Endodermal cell (in vitro differentiated cells): ENCODE data around the gene CEP68. TPM values are rescaled to one million over a fixed set of nuclear protein-coding genes. Genes with fewer than 3 reads are reported as not detected.

Experiments used
- DNase-seq: peaks from one replicate; pipeline ENCODE4 v3.0.0-alpha.2; 2017
- H3K27ac ChIP-seq: 2 replicates; pipeline ENCODE4 v1.5.1; 2013; ENCODE audit warnings: mild to moderate bottlenecking, low read depth, low read length, moderate library complexity
- H3K27me3 ChIP-seq: 2 replicates; pipeline ENCODE4 v1.6.1; 2013; ENCODE audit warnings: mild to moderate bottlenecking, low read length, moderate library complexity; ENCODE audit not compliant: insufficient read depth, control insufficient read depth, poor library complexity, severe bottlenecking
- H3K36me3 ChIP-seq: 2 replicates; pipeline ENCODE4 v1.7.0; 2013; ENCODE audit warnings: mild to moderate bottlenecking, low read length, moderate library complexity; ENCODE audit not compliant: control insufficient read depth, insufficient read depth
- H3K4me1 ChIP-seq: one replicate; pipeline ENCODE4 v1.7.0; 2013; ENCODE audit warnings: low read length; ENCODE audit not compliant: control insufficient read depth, insufficient read depth
- H3K4me3 ChIP-seq: 2 replicates; pipeline ENCODE4 v1.5.1; 2013; ENCODE audit warnings: mild to moderate bottlenecking, low read length, moderate library complexity
- H3K9ac ChIP-seq: 2 replicates; pipeline ENCODE4 v1.6.1; 2013; ENCODE audit warnings: mild to moderate bottlenecking, low read length, moderate library complexity; ENCODE audit not compliant: poor library complexity, severe bottlenecking; ENCODE audit errors: extremely low read depth
- H3K9me3 ChIP-seq: 2 replicates; pipeline ENCODE4 v1.6.1; 2013; ENCODE audit warnings: mild to moderate bottlenecking, low read length, moderate library complexity; ENCODE audit not compliant: control insufficient read depth
- H3K27ac Mint-ChIP-seq: 2 replicates; pipeline ENCODE4 v1.8.0; 2020; ENCODE audit warnings: mixed read lengths
- H3K27me3 Mint-ChIP-seq: 2 replicates; pipeline ENCODE4 v1.8.0; 2021; ENCODE audit warnings: mild to moderate bottlenecking, mixed read lengths; ENCODE audit not compliant: insufficient read depth
- H3K36me3 Mint-ChIP-seq: 2 replicates; pipeline ENCODE4 v1.8.0; 2020; ENCODE audit warnings: low read depth, mixed read lengths
- H3K4me1 Mint-ChIP-seq: 2 replicates; pipeline ENCODE4 v1.8.0; 2020; ENCODE audit warnings: mixed read lengths
- H3K4me3 Mint-ChIP-seq: 2 replicates; pipeline ENCODE4 v1.8.0; 2020; ENCODE audit warnings: mild to moderate bottlenecking, moderate library complexity, mixed read lengths
- H3K9me3 Mint-ChIP-seq: 2 replicates; pipeline ENCODE4 v1.8.0; 2020; ENCODE audit warnings: mild to moderate bottlenecking, mixed read lengths
- WGBS, 2 experiments: methylation state at CpG; one replicate each; pipeline versions ENCODE4 v1.1.5 to v1.1.7; 2013; ENCODE audit warnings: missing lambda C conversion rate in 2 of 2, mixed read lengths in 1 of 2; ENCODE audit not compliant: insufficient coverage in 1 of 2, insufficient read length in 1 of 2; 5-methylcytosine and 5-hydroxymethylcytosine counted together
- total RNA-seq, 2 donors: library from RNA; stranded (reverse); fragmentation: NEBNext Ultra II Directional in 1 of 2; extraction: Animal tissue kit (Norgen Biotek cat#: 25700) in 1 of 2; gene quantifications; 2 replicates in 1 of 2; 3 replicates in 1 of 2; pipeline ENCODE4 v1.2.1, GENCODE V29; 2021
- TF ChIP-seq, protein P1 (sequence below): fragments of 200-600 bp; sonication (generic); conservative IDR thresholded peaks from 2 replicates; pipeline ENCODE4 v1.5.0; 2021; ENCODE audit warnings: antibody characterized with exemption, mild to moderate bottlenecking

The CEP68 gene
- total RNA-seq, 2 donors from 2014 or later, result 13.7 to 17.7 TPM

DNA sequence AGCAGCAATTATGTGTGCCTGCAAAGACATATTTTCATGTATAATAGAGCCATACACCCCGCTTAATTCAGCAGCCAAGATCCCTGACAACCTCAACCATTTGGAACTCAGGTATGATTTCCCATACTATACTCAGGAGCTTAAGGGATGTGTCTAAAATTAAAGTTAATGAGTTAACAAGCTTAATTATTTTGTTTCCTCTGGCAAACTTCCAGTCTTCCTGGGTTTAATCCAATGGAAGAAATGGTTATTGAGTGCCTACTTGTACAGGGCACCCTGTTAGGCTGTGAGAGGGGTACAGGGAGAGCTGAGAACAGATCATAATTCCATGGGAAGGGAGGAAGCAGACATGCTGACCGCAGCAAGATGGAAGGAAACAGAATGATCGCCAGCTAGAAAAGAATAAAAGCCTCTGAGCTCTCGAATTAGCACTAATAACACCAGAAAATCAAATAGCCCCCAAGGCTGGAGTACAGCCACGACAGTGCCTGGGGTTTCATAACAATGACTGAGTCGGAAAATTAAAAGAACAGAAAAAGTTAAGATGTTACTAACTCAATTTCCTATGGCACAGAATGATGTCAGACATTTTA, 20.8 kb upstream of the CEP68 start:
- Histone ChIP-seq H3K4me1 (no peaks in the 10 kb centered on the region), H3K4me3 (no peak overlapping the region), H3K9me3 (no peaks in the 10 kb centered on the region), H3K36me3 (no peaks in the 10 kb centered on the region), H3K27me3 (no peaks in the 10 kb centered on the region), H3K9ac (no peak overlapping the region), H3K27ac (no peak overlapping the region)
- H3K4me3 Mint-ChIP-seq, result no peak overlapping the region
- 91 to 94% methylated on average over 4 to 6 of the region's 6 CpGs for WGBS, 2 experiments
- TF ChIP-seq, protein P1, sequence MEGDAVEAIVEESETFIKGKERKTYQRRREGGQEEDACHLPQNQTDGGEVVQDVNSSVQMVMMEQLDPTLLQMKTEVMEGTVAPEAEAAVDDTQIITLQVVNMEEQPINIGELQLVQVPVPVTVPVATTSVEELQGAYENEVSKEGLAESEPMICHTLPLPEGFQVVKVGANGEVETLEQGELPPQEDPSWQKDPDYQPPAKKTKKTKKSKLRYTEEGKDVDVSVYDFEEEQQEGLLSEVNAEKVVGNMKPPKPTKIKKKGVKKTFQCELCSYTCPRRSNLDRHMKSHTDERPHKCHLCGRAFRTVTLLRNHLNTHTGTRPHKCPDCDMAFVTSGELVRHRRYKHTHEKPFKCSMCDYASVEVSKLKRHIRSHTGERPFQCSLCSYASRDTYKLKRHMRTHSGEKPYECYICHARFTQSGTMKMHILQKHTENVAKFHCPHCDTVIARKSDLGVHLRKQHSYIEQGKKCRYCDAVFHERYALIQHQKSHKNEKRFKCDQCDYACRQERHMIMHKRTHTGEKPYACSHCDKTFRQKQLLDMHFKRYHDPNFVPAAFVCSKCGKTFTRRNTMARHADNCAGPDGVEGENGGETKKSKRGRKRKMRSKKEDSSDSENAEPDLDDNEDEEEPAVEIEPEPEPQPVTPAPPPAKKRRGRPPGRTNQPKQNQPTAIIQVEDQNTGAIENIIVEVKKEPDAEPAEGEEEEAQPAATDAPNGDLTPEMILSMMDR, result no peak
- no peaks in the 10 kb centered on the region for H3K27me3 Mint-ChIP-seq
- no peak overlapping the region for H3K27ac Mint-ChIP-seq
- H3K9me3 Mint-ChIP-seq, result no peaks in the 10 kb centered on the region
- DNase-seq, result no peak
- peaks cover under 1% of the 10 kb centered on the region for H3K4me1 Mint-ChIP-seq
- peaks cover 21% of the 10 kb centered on the region for H3K36me3 Mint-ChIP-seq

DNA sequence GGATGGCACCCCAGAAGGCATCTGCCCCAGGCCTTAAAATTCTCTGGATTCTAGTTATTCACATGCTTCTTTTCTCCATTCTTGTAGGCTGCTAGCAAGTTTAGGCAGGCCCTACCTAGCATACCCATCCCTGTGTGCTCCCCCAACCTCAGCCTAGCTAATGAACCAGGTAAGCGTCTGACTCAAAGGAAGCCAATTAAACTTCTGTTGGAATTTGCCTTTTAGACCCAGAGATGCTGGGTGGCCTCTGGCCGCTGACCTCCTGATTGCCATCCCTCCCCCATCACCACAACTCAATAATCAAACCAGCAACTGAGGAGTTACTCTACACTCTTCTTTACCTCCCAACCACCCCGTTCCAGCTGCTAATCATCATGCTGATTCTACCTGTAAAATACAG, 19.0 kb upstream of the CEP68 start:
- H3K9ac ChIP-seq, result no peak overlapping the region
- TF ChIP-seq, protein P1, result no peak
- H3K27ac Mint-ChIP-seq, result no peak overlapping the region
- WGBS, 2 experiments, result 74 to 89% methylated on average over 2 to 3 of the region's 3 CpGs
- peaks cover 20% of the 10 kb centered on the region for H3K36me3 Mint-ChIP-seq
- no peak overlapping the region for H3K4me3 Mint-ChIP-seq
- no peaks in the 10 kb centered on the region for H3K27me3 ChIP-seq
- H3K9me3 ChIP-seq, result no peaks in the 10 kb centered on the region
- H3K4me1 Mint-ChIP-seq, result peaks cover 2% of the 10 kb centered on the region
- H3K9me3 Mint-ChIP-seq, result no peaks in the 10 kb centered on the region
- no peak overlapping the region for H3K27ac ChIP-seq
- H3K36me3 ChIP-seq, result no peaks in the 10 kb centered on the region
- no peaks in the 10 kb centered on the region for H3K4me1 ChIP-seq
- DNase-seq, result no peak
- H3K27me3 Mint-ChIP-seq, result no peaks in the 10 kb centered on the region
- no peak overlapping the region for H3K4me3 ChIP-seq

- WGBS, 2 experiments, result 92 to 98% methylated on average over 2 to 3 of the region's 3 CpGs
- Mint-ChIP-seq H3K36me3 (peaks cover 34% of the 10 kb centered on the region), H3K27me3 (no peaks in the 10 kb centered on the region), H3K4me1 (peaks cover 7% of the 10 kb centered on the region), H3K4me3 (no peak overlapping the region), H3K27ac (no peak overlapping the region), H3K9me3 (peaks cover 7% of the 10 kb centered on the region)
- H3K27me3 ChIP-seq, result no peaks in the 10 kb centered on the region
- H3K9me3 ChIP-seq, result peaks cover 15% of the 10 kb centered on the region
- TF ChIP-seq, protein P1, result peak; percentile 26
- no peak for DNase-seq
- no peaks in the 10 kb centered on the region for H3K4me1 ChIP-seq
- H3K36me3 ChIP-seq, result peaks cover 7% of the 10 kb centered on the region
- no peak overlapping the region for H3K9ac ChIP-seq
- H3K4me3 ChIP-seq, result no peak overlapping the region
- no peak overlapping the region for H3K27ac ChIP-seq
These were observed 16.6 kb upstream of the CEP68 start for GRCh38 chr2:65039640-65040039.
